GM11168 (cell line): ENCODE results near the gene RPS27L.

Source experiments
- in situ Hi-C: fragments of 300-500 bp; cut with MboI; formaldehyde crosslinking; loops from one replicate; pipeline ENCODE4 v1.12.0; 2022; ENCODE audit warnings: low sequenced_read_pairs; ENCODE audit not compliant: unreplicated experiment

The RPS27L gene

DNA sequence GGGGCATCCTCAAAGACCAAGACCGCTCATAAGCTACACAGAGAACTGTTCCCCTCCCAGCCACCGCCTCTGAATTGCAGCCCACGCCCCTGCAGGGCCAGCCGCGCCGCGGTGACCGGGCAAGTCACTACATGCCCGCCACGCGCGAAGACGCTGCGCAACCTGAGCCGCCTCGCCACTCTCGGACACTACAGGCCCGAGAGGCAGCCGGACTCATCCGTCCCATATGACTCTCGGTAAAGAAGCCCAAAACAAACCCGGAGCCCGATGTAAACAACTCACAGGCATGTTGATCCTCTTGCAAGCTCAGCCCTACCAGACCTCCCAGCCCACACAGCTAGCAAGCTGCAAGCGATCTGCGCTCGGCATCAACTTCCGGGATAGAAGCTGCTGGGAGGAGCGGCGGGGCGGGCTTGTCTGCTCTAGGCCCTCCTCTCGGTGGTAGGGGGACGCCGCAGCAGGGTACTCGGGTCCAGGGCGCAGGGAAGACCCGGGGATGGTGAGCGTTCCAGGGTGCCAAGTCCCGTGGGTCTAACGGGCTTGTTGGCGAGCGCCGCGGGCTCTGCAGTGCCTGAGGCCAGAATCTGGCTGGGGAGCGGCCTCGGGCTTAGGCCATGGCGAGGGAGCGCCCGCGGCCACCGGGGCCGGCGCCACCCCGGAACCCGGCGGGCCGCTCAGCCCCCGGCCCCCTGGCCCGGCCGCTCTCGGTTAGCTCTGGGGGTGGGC lies at the start of gene RPS27L:
TSS of gene RPS27L (minus strand) at position 360 of the 726 bp plus-strand sequence. CDS start at position 288, 72 bp downstream.
- in situ Hi-C loops = no loop called here

DNA sequence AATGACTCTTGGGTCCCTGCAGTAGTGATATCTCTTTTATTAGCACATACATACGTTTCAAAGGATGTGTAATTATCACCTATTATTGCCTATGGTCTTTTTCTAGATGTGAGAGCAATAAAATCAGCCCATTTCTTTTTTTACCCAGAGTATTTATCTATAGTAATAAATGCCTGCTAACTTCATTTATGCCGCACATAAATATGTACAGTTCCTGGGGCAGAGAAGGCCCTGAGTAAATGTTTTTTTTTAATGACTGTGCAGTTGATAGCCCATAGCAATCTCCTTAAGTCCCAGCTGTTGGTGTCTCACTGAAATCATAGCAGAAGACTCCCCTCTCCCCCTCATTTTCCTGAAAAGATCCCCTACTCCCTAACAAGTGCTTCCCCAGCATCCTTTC lies 48.8 kb upstream of the RPS27L start:
- in situ Hi-C loops = no loop called here

DNA sequence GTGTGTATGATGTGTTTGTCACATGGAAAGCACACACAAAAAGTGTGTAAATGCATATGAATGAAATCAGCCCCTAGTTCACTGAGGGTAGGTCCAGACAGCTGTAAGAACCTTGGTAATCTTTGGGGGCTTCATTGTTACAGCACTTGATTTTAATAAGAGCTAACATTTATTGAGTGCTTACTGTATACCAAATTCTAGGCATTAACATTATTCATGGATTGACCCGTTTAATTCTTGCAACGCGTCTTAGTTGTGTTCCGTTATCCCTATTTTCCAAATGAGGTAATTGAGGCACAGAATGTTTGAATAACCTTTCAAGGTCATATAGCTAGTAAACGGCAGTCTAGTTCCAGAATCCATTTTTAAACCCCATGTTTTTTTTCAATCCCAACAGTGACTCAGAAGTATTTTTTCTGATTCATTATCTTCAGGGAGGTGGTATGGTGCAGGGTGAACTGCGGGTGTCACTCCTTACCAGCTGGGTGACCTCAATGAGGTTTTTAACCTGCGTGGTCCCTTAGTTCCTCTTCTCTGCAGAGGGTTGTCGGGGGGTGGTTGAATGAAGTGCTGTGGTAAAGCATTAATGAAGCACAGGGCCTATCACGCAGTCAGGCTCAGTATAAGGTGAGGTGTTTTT lies 46.3 kb upstream of the RPS27L start:
- in situ Hi-C loops = no loop called here

GRCh38 chr15:63202861-63203260 lies 45.6 kb upstream of the RPS27L start:
- in situ Hi-C loops = no loop called here

GRCh38 chr15:63200464-63201249 lies 43.4 kb upstream of the RPS27L start:
- in situ Hi-C loops = no loop called here

DNA sequence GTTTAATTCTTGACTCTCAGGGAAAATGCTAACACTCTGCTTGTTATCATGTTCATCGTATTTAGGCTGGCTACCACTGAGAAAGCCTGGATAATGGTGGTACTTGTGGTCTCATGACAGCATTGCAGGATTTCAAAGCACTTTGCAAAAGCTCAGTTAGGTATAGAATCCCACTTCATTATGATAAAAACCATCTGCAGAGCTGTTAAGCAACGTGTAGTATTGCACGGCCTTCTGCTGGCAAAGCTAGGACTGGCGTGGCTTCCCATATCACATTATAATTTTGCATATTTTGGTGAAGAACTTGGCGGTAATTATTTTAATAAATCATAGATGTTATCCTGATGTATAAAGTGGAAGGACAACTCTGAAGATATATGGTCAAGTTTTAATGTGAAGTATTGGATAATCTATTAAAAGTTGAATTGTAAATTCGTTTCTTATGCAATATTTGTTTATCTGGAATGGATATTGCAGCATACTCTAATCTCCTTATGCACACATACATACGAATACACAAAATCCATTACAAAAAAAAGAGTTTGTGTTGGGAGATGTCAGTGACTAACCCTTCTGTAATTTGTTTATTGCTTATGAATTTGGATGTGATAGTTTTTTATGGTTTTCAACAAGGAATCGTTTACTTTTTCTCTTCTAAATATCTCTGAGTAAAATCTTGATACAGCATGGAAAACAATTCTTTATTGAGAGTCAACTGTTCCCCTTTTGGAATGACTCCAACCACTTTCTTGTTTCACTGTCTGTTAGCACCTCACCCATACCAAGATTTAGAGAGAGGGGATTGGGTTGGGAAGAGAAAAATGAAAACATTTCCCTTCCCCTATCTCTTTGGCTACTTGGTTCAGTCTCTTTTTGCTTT lies 41.3 kb upstream of the RPS27L start:
- in situ Hi-C loops = no loop called here

DNA sequence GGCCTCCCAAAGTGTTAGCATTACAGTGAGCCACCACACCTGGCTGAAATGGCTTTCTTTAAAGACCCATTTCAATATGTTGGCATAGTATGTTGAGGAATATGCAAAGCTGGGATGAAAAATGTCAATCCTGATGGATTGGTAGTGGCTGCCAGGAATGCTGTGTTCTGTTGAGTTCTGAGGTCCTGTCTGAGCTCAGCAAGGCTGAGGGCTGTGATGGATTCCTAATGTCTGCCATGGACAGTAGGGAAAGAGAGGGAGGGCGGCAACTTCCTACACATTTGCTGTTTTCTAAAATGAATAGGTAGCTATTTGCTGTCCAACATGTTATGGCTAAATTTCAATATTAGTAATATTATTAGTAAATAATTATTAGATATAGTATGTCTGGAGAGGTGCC lies 40.3 kb upstream of the RPS27L start:
- in situ Hi-C loops = no loop called here

- in situ Hi-C loops = no loop called here
These were observed 39.6 kb upstream of the RPS27L start for GRCh38 chr15:63196842-63197241.

DNA sequence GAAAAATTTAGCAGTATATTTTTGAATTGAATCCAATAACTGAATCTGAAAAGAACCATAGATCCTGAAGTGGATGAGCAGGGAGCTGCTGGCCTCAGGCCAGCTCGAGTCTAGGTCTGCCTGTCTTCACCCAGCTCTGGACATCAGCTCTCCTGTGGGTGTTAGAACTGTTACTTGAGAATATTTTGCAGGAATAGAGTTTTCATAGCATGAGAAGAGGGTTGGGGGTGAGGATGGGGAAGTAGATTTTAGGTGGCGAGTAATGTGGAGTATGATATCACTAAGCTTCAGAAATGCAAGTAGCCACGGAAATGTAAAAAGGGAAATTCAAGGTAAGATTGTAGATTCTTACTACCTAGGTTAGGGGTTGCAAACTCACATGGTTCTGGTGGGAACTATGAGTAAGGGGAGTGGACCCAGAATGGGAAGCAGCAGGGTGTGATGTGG lies 38.3 kb upstream of the RPS27L start:
- in situ Hi-C loops = no loop called here

- in situ Hi-C loops = no loop called here
These were observed 37.7 kb upstream of the RPS27L start for GRCh38 chr15:63194880-63195568.

DNA sequence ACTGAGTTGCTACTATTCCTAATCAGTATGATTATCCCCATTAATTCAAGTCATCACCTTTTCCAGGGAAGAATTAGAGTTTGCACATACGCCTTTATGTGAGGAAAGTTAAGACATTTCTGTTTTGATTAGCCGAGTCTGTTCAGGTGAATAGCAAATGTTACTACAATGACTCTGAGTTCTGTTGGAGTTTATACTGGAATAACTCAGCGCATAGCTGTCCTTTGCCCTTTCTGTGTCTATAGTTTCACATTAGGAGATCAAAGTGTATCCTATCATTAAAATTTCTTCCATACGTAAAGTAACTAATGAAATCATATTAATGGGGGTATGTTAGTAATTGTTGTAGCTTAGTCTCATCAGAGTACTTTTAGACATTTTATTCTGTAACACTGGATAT lies 37.0 kb upstream of the RPS27L start:
- in situ Hi-C loops = no loop called here

GRCh38 chr15:63192619-63193206 lies 35.4 kb upstream of the RPS27L start:
- in situ Hi-C loops = no loop called here

DNA sequence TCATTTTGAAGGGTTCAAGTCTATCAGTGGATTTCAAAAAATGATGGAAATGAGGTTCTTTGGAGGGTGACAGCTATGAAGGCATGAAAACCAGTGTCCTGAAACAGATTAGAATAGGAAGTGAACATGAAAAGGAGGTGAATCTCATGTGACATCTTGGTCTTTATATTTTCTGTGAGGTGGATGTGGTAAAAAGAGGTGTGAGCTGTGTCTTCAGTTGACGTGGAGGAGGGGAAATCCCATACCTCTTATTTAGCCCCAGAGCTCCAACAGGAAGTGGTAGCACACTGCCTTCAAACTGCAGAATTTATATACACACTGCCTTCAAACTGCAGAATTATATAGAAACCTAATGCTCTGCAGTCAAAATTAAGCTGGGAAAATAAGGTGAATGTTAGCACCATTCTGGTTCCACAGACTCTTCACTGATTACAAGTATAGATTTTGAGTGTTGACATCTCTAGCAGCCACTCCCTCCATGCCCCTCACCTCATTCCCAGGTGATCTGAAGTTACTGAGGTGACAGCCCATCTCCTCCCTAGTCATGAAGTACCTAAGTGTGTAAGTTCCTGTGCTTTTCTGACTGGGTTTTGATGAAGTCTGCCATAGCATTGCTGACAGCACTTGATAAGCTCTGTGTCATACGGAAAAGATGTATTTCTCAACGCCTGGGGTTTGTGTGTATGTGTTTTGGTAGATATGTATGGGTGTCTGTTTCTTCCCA lies 34.8 kb upstream of the RPS27L start:
- in situ Hi-C loops = no loop called here

DNA sequence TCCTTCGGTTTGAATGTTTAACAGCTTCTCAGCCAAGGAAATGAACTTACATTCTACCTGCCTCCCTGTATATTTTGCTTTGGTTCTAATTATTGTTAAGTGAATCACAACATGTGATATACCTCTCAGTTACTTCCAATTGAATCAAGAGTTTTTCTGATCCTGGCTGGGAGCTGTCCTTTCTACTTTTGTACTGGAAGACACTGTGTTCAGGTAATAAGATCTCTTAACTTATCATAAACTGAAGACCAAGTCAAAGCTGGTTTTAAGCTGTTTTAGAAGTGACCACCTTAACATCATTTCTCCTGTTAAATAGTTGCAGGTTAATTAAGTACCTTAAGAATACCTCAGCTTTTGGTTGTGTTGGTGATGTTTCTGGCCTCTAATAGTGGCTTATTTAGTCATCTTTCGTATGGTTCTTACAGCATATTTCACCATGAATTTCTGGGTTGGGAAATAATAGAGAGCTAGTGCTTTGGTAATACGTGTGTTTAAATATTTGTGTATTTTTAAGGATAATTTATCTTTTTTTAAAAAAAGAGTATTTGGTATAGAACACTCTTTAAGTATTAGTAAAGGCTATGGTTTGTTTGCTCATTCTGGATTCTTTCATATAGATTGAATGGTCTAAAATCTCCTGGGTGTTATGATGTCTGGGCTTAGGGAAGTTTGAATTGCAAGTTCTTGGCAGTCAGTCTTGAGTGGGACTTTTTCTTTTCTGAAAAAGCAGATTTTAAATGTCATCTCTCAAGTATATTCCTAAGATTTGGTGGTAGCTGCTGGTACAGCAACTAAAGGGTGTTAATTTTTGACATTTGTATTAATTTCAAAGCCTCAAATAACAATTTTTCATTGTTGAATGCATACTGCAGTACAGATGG lies 33.7 kb upstream of the RPS27L start:
- in situ Hi-C loops = no loop called here

DNA sequence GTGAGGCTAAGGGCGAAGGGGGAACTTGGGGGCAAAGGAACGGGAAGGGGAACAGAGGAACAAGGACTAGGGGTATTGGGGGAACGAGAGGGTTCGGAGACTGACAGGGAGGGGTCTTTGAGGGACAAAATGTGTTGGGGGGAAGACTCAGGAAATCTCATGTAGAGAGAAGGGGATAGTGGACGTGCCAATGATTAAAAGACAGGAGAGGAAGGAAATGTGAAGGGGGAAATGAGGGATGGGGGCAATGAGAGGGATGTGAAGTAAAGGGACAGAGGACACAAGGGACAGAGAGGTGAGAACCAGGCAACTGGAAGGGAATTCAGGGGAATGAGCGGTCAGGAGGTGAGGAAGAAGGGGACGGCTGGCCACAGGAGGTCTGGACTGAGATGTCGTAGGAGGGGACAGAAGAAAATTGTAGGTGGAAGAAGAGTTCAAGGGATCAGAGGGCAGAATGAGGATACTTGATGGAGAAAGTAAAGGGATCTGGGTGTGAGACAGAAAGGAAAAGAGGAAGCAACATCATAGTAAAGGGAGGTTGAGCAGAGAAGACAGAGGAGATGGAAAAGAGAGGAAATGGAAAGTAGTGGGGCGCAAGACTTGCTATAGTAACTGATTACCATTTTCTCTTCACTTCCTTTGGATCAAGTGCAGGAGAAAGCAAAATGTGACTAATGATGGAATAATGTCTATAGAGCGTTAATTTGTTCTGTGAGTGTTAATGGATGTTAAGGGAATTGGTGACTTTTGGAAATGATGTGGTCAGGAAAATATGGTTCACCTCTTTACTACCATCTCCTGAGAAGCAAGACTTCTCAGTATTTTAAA lies 32.9 kb upstream of the RPS27L start:
- in situ Hi-C loops = no loop called here

GRCh38 chr15:63188926-63189871 lies 31.9 kb upstream of the RPS27L start, which contains the start of gene RAB8B:
Gene RAB8B, plus strand, starts transcription at chr15:63189606. Its CDS starts 19 bp downstream, at chr15:63189625.
- in situ Hi-C loops = no loop called here
